ENCODE results near the gene PHOX2A.
"Not testable (repeated sequence)": the region's sequence is repeated elsewhere in the genome, so short reads cannot be mapped to it uniquely, and the experiment has no call there.

Gene PHOX2A

GRCh38 chr11:72221386-72222075 is 22.4 kb downstream of the PHOX2A start:
- DNase-seq = no peak

GRCh38 chr11:72220696-72221363 is 23.1 kb downstream of the PHOX2A start:
- no peak for DNase-seq

GRCh38 chr11:72218251-72218745 is 25.7 kb downstream of the PHOX2A start:
- no peak for DNase-seq

- no peak for DNase-seq
These were observed 26.1 kb downstream of the PHOX2A start for GRCh38 chr11:72217841-72218240.

- no peak for DNase-seq
These were observed 27.3 kb downstream of the PHOX2A start, which contains the start of gene FOLR2 for GRCh38 chr11:72216638-72217037. TSS of gene FOLR2 (plus strand) at chr11:72216794. CDS start at chr11:72218585, 1,791 bp downstream.

- no peak for DNase-seq
These were observed 34.9 kb downstream of the PHOX2A start for GRCh38 chr11:72209101-72209500.

- no peak for DNase-seq
These were observed 35.7 kb downstream of the PHOX2A start for GRCh38 chr11:72208281-72208680.

- DNase-seq = not testable (repeated sequence)
These were observed 37.2 kb downstream of the PHOX2A start for GRCh38 chr11:72206794-72207193.

GRCh38 chr11:72204886-72205285 is 39.1 kb downstream of the PHOX2A start:
- no peak for DNase-seq

GRCh38 chr11:72203163-72203562 is 40.8 kb downstream of the PHOX2A start:
- DNase-seq = no peak

- no peak for DNase-seq
These were observed 41.4 kb downstream of the PHOX2A start for GRCh38 chr11:72202571-72202970.

- not testable (repeated sequence) for DNase-seq
These were observed 42.5 kb downstream of the PHOX2A start for GRCh38 chr11:72201445-72201844.

GRCh38 chr11:72195518-72196270 is 48.3 kb downstream of the PHOX2A start:
- DNase-seq = no peak

- DNase-seq = no peak
These were observed 52.0 kb downstream of the PHOX2A start, which contains the start of gene FOLR1 for GRCh38 chr11:72191961-72192381. TSS of gene FOLR1 (plus strand) at chr11:72192140. CDS start at chr11:72192174, 34 bp downstream.

GRCh38 chr11:72190631-72191071 is 53.3 kb downstream of the PHOX2A start:
- DNase-seq = no peak

- DNase-seq = no peak
These were observed 54.3 kb downstream of the PHOX2A start for GRCh38 chr11:72189455-72190250.
